Liver (tissue), 9 donors: ENCODE measurements around the gene GLRB. TPM values are rescaled to one million over a fixed set of nuclear protein-coding genes. Genes with fewer than 3 reads are reported as not detected.

Source experiments
- DNase-seq: peaks from one replicate; pipeline ENCODE4 v3.0.0-alpha.2; 2017; ENCODE audit warnings: low spot score
- H3K27ac ChIP-seq, 2 donors: one replicate each; pipeline ENCODE4 v1.7.0; 2013; ENCODE audit warnings: inconsistent platforms in 2 of 2, low read length in 2 of 2, control low read depth in 1 of 2, low read depth in 1 of 2, mild to moderate bottlenecking in 1 of 2
- H3K27me3 ChIP-seq, 4 donors: one replicate each; pipeline versions ENCODE4 v1.6.1 to v1.7.0; 2013; ENCODE audit warnings: low read length in 3 of 4, inconsistent platforms in 1 of 4, mild to moderate bottlenecking in 1 of 4, moderate library complexity in 1 of 4; ENCODE audit not compliant: control insufficient read depth in 4 of 4, insufficient read depth in 4 of 4
- H3K36me3 ChIP-seq, 4 donors: one replicate each; pipeline versions ENCODE4 v1.6.1 to v1.7.0; 2013; ENCODE audit warnings: low read length in 3 of 4, mild to moderate bottlenecking in 3 of 4, low read depth in 1 of 4, moderate library complexity in 1 of 4; ENCODE audit not compliant: control insufficient read depth in 4 of 4, insufficient read depth in 3 of 4
- H3K4me1 ChIP-seq, 4 donors: one replicate each; pipeline versions ENCODE4 v1.6.1 to v1.7.0; 2013; ENCODE audit warnings: low read length in 3 of 4, mild to moderate bottlenecking in 3 of 4, moderate library complexity in 1 of 4; ENCODE audit not compliant: control insufficient read depth in 4 of 4, insufficient read depth in 4 of 4
- H3K4me3 ChIP-seq, 3 donors: one replicate each; pipeline versions ENCODE4 v1.6.1 to v1.7.0; 2013; ENCODE audit warnings: low read length in 3 of 3, control low read depth in 1 of 3, low read depth in 1 of 3, mild to moderate bottlenecking in 1 of 3
- H3K9ac ChIP-seq, 2 donors: one replicate each; pipeline ENCODE4 v1.7.0; 2013; ENCODE audit warnings: low read length in 2 of 2, mild to moderate bottlenecking in 2 of 2, moderate library complexity in 2 of 2, control low read depth in 1 of 2, low read depth in 1 of 2
- H3K9me3 ChIP-seq, 4 donors: one replicate each; pipeline versions ENCODE4 v1.6.1 to v1.7.0; 2013; ENCODE audit warnings: low read length in 3 of 4; ENCODE audit not compliant: control insufficient read depth in 4 of 4
- FOXA2 ChIP-seq: IDR thresholded peaks from 2 replicates; pipeline ENCODE4 v1.6.1; 2016; ENCODE audit warnings: antibody characterized with exemption
- GABPA ChIP-seq, 2 donors: IDR thresholded peaks in 1 of 2; conservative IDR thresholded peaks in 1 of 2; 2 replicates each; pipeline ENCODE4 v1.6.1; 2016; ENCODE audit warnings: antibody characterized with exemption in 2 of 2, mild to moderate bottlenecking in 1 of 2, moderate library complexity in 1 of 2
- HNF4G ChIP-seq: IDR thresholded peaks from 2 replicates; pipeline ENCODE4 v1.6.1; 2016; ENCODE audit warnings: antibody characterized with exemption
- JUND ChIP-seq, 2 donors: IDR thresholded peaks; 2 replicates each; pipeline ENCODE4 v1.6.1; 2016; ENCODE audit warnings: antibody characterized with exemption in 2 of 2
- NR2F2 ChIP-seq: IDR thresholded peaks from 2 replicates; pipeline ENCODE4 v1.6.1; 2016; ENCODE audit warnings: antibody characterized with exemption
- RAD21 ChIP-seq, 2 donors: IDR thresholded peaks; 2 replicates each; pipeline ENCODE4 v1.6.1; 2016; ENCODE audit warnings: antibody characterized with exemption in 2 of 2, mild to moderate bottlenecking in 2 of 2
- TAF1 ChIP-seq: conservative IDR thresholded peaks from 2 replicates; pipeline ENCODE4 v1.6.1; 2016; ENCODE audit warnings: antibody characterized with exemption, mild to moderate bottlenecking
- YY1 ChIP-seq: IDR thresholded peaks from 2 replicates; pipeline ENCODE4 v1.6.1; 2016; ENCODE audit warnings: antibody characterized with exemption, mild to moderate bottlenecking
- whole genome bisulfite sequencing: extraction: QIAGEN DNeasy Blood & Tissue Kit; methylation state at CpG from one replicate; pipeline ENCODE4 v1.1.7; 2013; 5-methylcytosine and 5-hydroxymethylcytosine counted together
- polyA plus RNA-seq, 2 donors: library from polyadenylated mRNA; stranded (reverse) in 1 of 2; unstranded in 1 of 2; fragments of 200-250 nt in 1 of 2; fragments of >200 nt in 1 of 2; fragmentation: Nextera tagmentation in 1 of 2; extraction: Ambion mirVana in 1 of 2; gene quantifications; one replicate each; pipeline versions ENCODE4 v1.2.1 to v1.2.3, GENCODE V29; 2013 to 2015
- total RNA-seq, 2 donors: library from RNA; depleted of rRNA; stranded (reverse); fragments of >200 nt; gene quantifications; one replicate each; pipeline ENCODE4 v1.2.3, GENCODE V29; 2014
- TF ChIP-seq, protein P1 (sequence below): fragments of 150-350 bp; IDR thresholded peaks from 2 replicates; pipeline ENCODE4 v1.5.1; 2017; ENCODE audit warnings: improper control_type of control experiment, low read depth, low read length; ENCODE audit not compliant: missing input control
- TF ChIP-seq, protein P2 (sequence below): IDR thresholded peaks from 2 replicates; pipeline ENCODE4 v1.6.1; 2016; ENCODE audit warnings: antibody characterized with exemption
- TF ChIP-seq, protein P3 (sequence below): IDR thresholded peaks from 2 replicates; pipeline ENCODE4 v1.6.1; 2016; ENCODE audit warnings: antibody characterized with exemption, mild to moderate bottlenecking
- donor health status: healthy.
- donor health status: healthy.
- donor health status: healthy.
- donor health status: healthy.
- donor health status: healthy.

Gene GLRB
- total and polyA plus RNA-seq, 4 donors, result 0.24 to 2.9 (median 0.72) TPM

DNA sequence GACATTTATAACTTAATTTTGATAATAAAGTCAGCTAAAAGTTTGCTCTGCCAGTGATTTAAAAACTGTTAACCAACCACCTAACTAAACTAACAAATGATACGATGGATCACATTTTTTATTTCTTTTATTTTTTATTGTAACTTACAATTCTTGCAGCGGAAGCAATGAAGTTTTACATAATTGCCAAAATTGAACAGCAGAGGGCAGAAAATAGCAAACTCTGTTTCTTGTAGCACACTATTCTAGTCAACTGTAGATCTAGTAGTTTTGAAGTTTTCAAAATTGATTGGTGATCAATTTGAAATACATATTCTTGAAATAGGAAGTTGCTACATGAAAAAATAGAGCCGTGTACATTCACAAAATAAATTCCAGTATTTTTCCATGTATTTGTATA, 141.8 kb downstream of the GLRB start:
- WGBS, result 18% methylated on average over 3 of the region's 3 CpGs
- H3K4me3 ChIP-seq, result no peak overlapping the region
- no peaks in the 10 kb centered on the region for H3K9me3 ChIP-seq
- H3K4me1 ChIP-seq, result peaks cover 2 to 18% (median 4%) of the 10 kb centered on the region in 4 donors
- no peak overlapping the region for H3K27ac ChIP-seq
- no peak overlapping the region for H3K9ac ChIP-seq
- no peak for DNase-seq
- TF ChIP-seq JUND (IDR thresholded peaks at IDR 0.05) (no peak), GABPA (IDR thresholded peaks at IDR 0.05 in 1 of 2, conservative IDR thresholded peaks at IDR 0.05 in 1 of 2) (no peak), RAD21 (IDR thresholded peaks at IDR 0.05) (peak; percentile 64 to 69), HNF4G (no peak)
- TF ChIP-seq, protein P1, sequence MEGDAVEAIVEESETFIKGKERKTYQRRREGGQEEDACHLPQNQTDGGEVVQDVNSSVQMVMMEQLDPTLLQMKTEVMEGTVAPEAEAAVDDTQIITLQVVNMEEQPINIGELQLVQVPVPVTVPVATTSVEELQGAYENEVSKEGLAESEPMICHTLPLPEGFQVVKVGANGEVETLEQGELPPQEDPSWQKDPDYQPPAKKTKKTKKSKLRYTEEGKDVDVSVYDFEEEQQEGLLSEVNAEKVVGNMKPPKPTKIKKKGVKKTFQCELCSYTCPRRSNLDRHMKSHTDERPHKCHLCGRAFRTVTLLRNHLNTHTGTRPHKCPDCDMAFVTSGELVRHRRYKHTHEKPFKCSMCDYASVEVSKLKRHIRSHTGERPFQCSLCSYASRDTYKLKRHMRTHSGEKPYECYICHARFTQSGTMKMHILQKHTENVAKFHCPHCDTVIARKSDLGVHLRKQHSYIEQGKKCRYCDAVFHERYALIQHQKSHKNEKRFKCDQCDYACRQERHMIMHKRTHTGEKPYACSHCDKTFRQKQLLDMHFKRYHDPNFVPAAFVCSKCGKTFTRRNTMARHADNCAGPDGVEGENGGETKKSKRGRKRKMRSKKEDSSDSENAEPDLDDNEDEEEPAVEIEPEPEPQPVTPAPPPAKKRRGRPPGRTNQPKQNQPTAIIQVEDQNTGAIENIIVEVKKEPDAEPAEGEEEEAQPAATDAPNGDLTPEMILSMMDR, result peak; percentile 46
- no peaks in the 10 kb centered on the region for H3K36me3 ChIP-seq
- H3K27me3 ChIP-seq, result peaks cover 0 to 25% (median 16%) of the 10 kb centered on the region in 4 donors

DNA sequence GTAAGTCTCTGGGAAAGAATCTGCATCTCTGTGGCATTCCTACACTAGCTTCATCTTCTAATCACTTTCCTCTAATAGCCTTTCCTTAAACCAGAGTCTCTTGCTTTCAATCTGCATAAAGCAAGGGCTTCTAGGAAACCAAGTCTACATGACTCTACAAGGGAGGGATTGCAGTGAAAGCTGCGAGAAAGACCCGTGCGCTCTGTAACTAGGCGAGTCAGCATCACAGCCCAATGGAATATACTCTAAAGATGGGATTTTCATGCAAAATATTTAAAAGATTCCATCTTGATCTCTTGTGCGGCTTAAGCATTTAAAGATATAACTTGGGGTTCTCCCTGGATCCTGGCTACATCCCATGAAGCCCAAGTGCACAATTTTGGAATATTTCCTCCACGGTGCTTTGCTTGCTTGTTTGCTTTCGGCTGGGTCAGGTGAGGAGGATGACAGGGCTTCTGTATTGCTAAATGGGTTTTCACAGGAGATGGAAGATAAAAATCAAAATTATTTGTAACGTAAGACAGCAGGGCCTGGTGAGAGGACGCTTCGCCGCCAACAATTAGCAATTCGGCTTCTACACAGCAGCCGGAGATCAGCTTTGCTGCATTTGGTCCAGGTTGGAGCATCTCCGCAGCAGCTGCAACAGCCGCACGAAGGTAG, 143.9 kb downstream of the GLRB start:
- peaks cover 0 to 27% (median 20%) of the 10 kb centered on the region in 4 donors for H3K27me3 ChIP-seq
- no peak for DNase-seq
- 17% methylated on average over 16 of the region's 16 CpGs for WGBS
- peak overlapping the region in 1 of 3 donors; percentile 33 for H3K4me3 ChIP-seq
- H3K4me1 ChIP-seq, result peaks cover 3 to 18% (median 5%) of the 10 kb centered on the region in 4 donors
- no peak overlapping the region for H3K27ac ChIP-seq
- no peaks in the 10 kb centered on the region for H3K36me3 ChIP-seq
- no peak overlapping the region for H3K9ac ChIP-seq
- no peaks in the 10 kb centered on the region for H3K9me3 ChIP-seq
- TF ChIP-seq FOXA2, result no peak
- TF ChIP-seq RAD21 (IDR thresholded peaks at IDR 0.05), result no peak
- TF ChIP-seq, protein P1, result no peak
- no peak for TF ChIP-seq HNF4G
- TF ChIP-seq NR2F2, result no peak
- TF ChIP-seq, protein P2, sequence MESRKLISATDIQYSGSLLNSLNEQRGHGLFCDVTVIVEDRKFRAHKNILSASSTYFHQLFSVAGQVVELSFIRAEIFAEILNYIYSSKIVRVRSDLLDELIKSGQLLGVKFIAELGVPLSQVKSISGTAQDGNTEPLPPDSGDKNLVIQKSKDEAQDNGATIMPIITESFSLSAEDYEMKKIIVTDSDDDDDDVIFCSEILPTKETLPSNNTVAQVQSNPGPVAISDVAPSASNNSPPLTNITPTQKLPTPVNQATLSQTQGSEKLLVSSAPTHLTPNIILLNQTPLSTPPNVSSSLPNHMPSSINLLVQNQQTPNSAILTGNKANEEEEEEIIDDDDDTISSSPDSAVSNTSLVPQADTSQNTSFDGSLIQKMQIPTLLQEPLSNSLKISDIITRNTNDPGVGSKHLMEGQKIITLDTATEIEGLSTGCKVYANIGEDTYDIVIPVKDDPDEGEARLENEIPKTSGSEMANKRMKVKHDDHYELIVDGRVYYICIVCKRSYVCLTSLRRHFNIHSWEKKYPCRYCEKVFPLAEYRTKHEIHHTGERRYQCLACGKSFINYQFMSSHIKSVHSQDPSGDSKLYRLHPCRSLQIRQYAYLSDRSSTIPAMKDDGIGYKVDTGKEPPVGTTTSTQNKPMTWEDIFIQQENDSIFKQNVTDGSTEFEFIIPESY, result no peak
- no peak for TF ChIP-seq TAF1

DNA sequence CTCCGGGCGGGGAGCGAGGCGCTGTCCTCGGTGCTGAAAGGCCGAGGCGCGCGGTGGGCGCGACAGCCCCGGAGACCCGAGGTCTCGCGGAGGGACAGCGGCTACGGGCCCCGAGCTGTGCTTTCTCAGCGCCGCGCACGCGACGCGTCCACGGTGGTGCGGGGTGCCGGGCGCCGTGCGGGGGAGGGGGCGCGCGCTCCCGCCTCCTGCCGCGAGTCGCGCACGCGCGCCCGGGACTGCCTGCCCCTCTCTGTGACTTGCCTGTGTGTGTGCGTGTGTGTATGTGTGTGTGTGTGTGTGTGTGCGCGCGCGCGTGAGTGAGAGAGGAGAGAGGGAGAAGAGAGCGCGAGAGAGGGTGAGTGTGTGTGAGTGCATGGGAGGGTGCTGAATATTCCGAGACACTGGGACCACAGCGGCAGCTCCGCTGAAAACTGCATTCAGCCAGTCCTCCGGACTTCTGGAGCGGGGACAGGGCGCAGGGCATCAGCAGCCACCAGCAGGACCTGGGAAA, 144.5 kb downstream of the GLRB start, which contains the start of gene GRIA2:
Gene GRIA2, plus strand, starts transcription at position 358 of the 511 bp plus-strand sequence. CDS start 315 bp downstream, outside the sequence.
- TF ChIP-seq YY1 (no peak), FOXA2 (no peak)
- TF ChIP-seq, protein P3, sequence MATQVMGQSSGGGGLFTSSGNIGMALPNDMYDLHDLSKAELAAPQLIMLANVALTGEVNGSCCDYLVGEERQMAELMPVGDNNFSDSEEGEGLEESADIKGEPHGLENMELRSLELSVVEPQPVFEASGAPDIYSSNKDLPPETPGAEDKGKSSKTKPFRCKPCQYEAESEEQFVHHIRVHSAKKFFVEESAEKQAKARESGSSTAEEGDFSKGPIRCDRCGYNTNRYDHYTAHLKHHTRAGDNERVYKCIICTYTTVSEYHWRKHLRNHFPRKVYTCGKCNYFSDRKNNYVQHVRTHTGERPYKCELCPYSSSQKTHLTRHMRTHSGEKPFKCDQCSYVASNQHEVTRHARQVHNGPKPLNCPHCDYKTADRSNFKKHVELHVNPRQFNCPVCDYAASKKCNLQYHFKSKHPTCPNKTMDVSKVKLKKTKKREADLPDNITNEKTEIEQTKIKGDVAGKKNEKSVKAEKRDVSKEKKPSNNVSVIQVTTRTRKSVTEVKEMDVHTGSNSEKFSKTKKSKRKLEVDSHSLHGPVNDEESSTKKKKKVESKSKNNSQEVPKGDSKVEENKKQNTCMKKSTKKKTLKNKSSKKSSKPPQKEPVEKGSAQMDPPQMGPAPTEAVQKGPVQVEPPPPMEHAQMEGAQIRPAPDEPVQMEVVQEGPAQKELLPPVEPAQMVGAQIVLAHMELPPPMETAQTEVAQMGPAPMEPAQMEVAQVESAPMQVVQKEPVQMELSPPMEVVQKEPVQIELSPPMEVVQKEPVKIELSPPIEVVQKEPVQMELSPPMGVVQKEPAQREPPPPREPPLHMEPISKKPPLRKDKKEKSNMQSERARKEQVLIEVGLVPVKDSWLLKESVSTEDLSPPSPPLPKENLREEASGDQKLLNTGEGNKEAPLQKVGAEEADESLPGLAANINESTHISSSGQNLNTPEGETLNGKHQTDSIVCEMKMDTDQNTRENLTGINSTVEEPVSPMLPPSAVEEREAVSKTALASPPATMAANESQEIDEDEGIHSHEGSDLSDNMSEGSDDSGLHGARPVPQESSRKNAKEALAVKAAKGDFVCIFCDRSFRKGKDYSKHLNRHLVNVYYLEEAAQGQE, result peak; percentile 98
- Histone ChIP-seq H3K9me3 (no peaks in the 10 kb centered on the region), H3K9ac (no peak within 1 kb of the TSS), H3K27me3 (peaks cover 0 to 24% (median 19%) of the 10 kb centered on the region in 4 donors), H3K27ac (no peak within 1 kb of the TSS), H3K4me1 (peaks cover 3 to 18% (median 5%) of the 10 kb centered on the region in 4 donors), H3K4me3 (peak within 1 kb of the TSS in 1 of 3 donors; percentile 33), H3K36me3 (no peaks in the 10 kb centered on the region)
- peak; percentile 70 for DNase-seq
- 14% methylated on average over 57 of the region's 57 CpGs for WGBS
